OCI-LY1 (cell line): ENCODE measurements around the gene NEDD4L.

Source experiments
- CTCF ChIP-seq: fragments of 200-600 bp; sonication (generic), shearing (Covaris generic); IDR thresholded peaks from 2 replicates; pipeline ENCODE4 v1.5.1; 2017; ENCODE audit warnings: mild to moderate bottlenecking, antibody characterized with exemption, low read length, moderate library complexity, mixed read lengths
- EZH2 ChIP-seq: fragments of 200-600 bp; sonication (generic), shearing (Covaris generic); IDR thresholded peaks from 2 replicates; pipeline ENCODE4 v1.8.0; 2017; ENCODE audit warnings: borderline replicate concordance, mixed run types, mild to moderate bottlenecking, antibody characterized with exemption, low read length, moderate library complexity, mixed read lengths

GRCh38 chr18:58241877-58242276, 197.9 kb downstream of the NEDD4L start:
- no peak for TF ChIP-seq CTCF
- no peak for TF ChIP-seq EZH2
